Esophagus muscularis mucosa (tissue), 3 donors: ENCODE measurements around the gene MYH3.

Experiments used
- POLR2A ChIP-seq: fragments of 450-650 bp; IDR thresholded peaks from one replicate; pipeline ENCODE4 v1.6.1; 2017; ENCODE audit warnings: antibody characterized with exemption, moderate library complexity, mild to moderate bottlenecking, low read depth
- POLR2AphosphoS5 ChIP-seq, 2 donors: sonication (generic); formaldehyde crosslinking; IDR thresholded peaks; one replicate each; pipeline ENCODE4 v1.6.1; 2017; ENCODE audit warnings: antibody characterized with exemption in 2 of 2
- TF ChIP-seq, protein P1 (sequence below), 3 experiments: fragments of 200-600 bp in 2 of 3; fragments of 450-650 bp in 1 of 3; sonication (generic) in 2 of 3; IDR thresholded peaks; one replicate each; pipeline ENCODE4 v1.5.1; 2017 to 2019; ENCODE audit warnings: antibody characterized with exemption in 3 of 3, mild to moderate bottlenecking in 2 of 3, moderate library complexity in 1 of 3

DNA sequence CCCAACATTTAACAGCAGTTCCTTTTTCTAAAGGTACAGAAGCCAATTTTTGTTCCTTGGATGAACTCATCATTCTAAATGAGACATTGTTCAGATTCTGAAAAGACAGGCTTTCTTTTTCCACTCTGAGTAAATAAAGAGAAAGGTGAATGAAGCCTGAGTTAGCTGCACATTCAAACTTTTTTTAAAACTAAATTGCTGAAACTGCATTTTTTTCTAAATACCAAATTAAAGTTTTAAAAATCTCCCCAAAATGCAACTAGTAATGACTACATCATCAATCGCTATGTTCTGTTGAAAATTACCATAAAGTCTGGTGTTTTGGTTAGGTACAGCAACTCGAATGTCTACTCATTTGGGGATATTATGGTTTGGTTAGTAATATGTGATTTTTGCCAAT is 30.4 kb upstream of the MYH3 start:
- TF ChIP-seq, protein P1, sequence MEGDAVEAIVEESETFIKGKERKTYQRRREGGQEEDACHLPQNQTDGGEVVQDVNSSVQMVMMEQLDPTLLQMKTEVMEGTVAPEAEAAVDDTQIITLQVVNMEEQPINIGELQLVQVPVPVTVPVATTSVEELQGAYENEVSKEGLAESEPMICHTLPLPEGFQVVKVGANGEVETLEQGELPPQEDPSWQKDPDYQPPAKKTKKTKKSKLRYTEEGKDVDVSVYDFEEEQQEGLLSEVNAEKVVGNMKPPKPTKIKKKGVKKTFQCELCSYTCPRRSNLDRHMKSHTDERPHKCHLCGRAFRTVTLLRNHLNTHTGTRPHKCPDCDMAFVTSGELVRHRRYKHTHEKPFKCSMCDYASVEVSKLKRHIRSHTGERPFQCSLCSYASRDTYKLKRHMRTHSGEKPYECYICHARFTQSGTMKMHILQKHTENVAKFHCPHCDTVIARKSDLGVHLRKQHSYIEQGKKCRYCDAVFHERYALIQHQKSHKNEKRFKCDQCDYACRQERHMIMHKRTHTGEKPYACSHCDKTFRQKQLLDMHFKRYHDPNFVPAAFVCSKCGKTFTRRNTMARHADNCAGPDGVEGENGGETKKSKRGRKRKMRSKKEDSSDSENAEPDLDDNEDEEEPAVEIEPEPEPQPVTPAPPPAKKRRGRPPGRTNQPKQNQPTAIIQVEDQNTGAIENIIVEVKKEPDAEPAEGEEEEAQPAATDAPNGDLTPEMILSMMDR (IDR thresholded peaks at IDR 0.05), result no peak
- TF ChIP-seq POLR2A (no peak), POLR2AphosphoS5 (IDR thresholded peaks at IDR 0.05) (no peak)
